Measurements from ENCODE around the gene UEVLD.
A peak's percentile ranks its signal among the peaks of the same experiment; 100 is the strongest.
"Not testable (repeated sequence)": the region's sequence is repeated elsewhere in the genome, so short reads cannot be mapped to it uniquely, and the experiment has no call there.

UEVLD gene

DNA sequence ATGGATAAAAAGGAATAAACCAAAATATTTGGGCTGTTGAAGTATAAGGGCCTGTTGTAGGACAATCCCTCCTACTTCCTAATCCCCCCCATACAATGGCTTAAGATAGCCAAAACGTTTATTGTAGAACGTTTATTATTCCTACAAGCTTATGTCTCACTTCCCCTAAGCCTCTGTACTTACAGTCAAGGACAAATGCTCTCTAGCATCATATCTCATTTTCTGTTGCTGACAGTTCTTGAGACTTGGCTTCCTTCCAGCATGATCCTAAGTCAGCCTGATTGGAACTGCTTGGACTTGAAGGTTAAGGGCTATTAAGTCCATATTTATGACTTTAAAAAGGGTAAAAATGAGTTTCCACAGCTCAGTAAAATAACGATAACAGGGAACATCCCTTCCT lies 19.8 kb upstream of the UEVLD start:
- peak in 1 of 2 donors; percentile 67 for DNase-seq (ENCODE audit: low read depth in 2 of 2)
- no peak overlapping the region for H3K4me3 ChIP-seq (replicated peaks in 1 of 2; ENCODE audit: low read depth in 2 of 2, low read length in 2 of 2)
- TF ChIP-seq, protein P1, sequence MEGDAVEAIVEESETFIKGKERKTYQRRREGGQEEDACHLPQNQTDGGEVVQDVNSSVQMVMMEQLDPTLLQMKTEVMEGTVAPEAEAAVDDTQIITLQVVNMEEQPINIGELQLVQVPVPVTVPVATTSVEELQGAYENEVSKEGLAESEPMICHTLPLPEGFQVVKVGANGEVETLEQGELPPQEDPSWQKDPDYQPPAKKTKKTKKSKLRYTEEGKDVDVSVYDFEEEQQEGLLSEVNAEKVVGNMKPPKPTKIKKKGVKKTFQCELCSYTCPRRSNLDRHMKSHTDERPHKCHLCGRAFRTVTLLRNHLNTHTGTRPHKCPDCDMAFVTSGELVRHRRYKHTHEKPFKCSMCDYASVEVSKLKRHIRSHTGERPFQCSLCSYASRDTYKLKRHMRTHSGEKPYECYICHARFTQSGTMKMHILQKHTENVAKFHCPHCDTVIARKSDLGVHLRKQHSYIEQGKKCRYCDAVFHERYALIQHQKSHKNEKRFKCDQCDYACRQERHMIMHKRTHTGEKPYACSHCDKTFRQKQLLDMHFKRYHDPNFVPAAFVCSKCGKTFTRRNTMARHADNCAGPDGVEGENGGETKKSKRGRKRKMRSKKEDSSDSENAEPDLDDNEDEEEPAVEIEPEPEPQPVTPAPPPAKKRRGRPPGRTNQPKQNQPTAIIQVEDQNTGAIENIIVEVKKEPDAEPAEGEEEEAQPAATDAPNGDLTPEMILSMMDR (IDR thresholded peaks at IDR 0.05; ENCODE audit: low read depth, low read length) = no peak

DNA sequence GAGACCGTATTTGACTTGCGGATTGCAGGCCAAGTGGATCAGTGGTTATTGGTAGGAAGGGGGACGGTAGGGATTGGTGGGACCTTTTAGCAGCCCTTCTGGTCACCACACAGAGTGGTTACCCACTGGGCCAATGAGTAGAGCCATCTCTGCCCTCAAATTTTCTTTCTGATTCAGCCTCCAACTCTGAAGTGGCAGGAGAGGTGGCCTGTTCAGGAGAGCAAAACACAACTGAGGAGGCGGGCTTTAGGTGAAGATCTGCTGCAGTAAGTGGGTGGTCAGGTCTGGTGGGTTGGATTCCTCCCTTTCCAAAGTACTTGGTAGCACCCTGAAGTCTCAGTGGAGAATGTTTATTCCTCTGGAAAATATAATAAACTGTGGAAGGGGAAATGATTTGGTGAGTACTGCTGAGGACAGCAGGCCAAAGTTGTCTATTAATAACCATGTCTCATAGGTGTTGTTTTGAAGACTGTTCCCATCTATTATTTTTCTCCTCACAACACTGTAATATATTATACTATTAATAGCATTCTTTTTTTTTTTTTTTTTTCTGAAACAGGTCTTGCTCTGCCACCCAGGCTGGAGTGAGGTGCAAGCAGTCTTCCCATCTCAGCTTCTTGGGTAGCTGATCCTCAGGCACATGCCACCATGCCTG lies 12.5 kb upstream of the UEVLD start:
- H3K4me3 ChIP-seq (replicated peaks in 1 of 2; ENCODE audit: low read depth in 2 of 2, low read length in 2 of 2) = no peak overlapping the region
- DNase-seq (ENCODE audit: low read depth in 2 of 2) = no peak
- TF ChIP-seq, protein P1 (IDR thresholded peaks at IDR 0.05; ENCODE audit: low read depth, low read length) = no peak

DNA sequence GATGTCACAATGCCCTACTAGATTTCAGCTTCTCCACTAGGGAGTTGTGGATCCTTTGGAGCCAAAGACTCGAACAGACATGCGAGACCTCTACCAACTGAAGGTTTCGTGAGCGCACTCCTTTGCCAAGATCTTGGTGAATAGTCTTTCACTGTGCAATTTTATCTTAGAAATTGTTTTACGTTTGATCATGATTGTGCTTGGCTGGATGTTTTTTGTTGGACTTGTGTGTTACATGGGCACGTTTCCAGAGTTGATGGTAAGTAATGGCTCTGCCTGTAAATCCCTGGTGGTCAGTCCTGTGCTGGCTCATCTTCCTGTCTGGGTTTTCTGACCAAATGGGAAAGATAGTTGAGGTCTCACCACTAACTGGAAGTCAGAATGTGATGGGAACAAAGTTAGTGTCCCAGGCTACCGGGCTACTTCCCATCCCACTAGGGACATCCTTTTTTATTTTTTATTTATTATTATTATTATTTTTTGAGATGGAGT lies 11.3 kb upstream of the UEVLD start, which contains the start of gene MISFA:
MISFA (plus strand) TSS at position 51 of the 492 bp plus-strand sequence; CDS start at position 191, 140 bp downstream.
- TF ChIP-seq, protein P1 (IDR thresholded peaks at IDR 0.05; ENCODE audit: low read depth, low read length) = no peak
- H3K4me3 ChIP-seq (replicated peaks in 1 of 2; ENCODE audit: low read depth in 2 of 2, low read length in 2 of 2) = no peak within 1 kb of the TSS
- peak; percentile 23 to 55 for DNase-seq (ENCODE audit: low read depth in 2 of 2)

DNA sequence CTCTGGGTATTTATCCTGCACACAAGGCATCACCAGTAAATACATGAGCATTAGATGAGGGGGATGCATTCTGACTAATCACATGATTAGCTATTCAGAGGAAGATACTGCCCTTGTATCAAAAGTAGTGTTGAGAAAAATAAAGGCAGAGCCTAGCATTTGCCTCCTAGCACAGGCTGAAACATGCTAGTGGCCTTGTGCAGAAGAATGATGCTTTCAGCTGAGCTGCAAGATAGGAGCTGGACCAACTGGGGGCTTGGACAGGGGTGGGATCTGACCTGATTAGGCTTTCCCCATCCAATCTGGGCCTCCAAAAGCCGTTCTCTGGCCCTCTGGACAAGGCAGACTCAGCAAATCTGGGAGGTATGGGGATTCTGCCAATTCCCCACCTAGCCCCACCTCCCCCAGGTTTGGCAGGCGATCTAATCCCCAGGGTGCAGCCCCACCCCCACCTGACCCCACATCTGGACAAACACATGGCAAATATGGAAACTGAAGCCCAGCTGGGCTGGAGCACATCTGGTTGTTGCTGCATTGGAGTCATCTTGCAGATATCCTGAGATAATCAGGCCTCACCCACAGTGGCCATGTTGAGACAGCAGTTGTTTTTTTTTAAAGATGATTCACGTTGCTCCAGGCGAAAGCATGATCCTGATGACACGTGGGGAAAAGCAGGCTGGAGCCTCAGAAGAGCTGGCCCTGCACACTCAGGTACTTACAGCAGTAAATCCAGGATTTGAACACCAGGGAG lies 6.6 kb upstream of the UEVLD start:
- TF ChIP-seq, protein P1 (IDR thresholded peaks at IDR 0.05; ENCODE audit: low read depth, low read length) = no peak
- no peak overlapping the region for H3K4me3 ChIP-seq (replicated peaks in 1 of 2; ENCODE audit: low read depth in 2 of 2, low read length in 2 of 2)
- peak; percentile 22 to 72 for DNase-seq (ENCODE audit: low read depth in 2 of 2)

DNA sequence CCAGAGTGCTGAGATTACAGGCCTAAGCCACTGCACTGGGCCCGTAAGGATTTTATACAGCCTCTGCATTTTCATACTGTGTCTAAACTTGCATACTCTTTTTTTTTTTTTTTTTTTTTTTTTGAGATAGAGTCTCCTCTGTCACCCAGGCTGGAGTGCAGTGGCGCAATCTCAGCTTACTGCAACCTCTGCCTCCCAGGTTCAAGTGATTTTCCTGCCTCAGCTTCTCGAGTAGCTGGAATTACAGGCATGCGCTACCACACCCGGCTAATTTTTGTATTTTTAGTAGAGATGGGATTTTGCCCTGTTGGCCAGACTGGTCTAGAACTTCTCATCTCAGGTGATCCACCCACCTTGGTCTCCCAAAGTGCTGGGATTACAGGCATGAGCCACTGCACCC lies 5.6 kb upstream of the UEVLD start:
- not testable (repeated sequence) for H3K4me3 ChIP-seq (replicated peaks in 1 of 2; ENCODE audit: low read depth in 2 of 2, low read length in 2 of 2); DNase-seq (ENCODE audit: low read depth in 2 of 2)

DNA sequence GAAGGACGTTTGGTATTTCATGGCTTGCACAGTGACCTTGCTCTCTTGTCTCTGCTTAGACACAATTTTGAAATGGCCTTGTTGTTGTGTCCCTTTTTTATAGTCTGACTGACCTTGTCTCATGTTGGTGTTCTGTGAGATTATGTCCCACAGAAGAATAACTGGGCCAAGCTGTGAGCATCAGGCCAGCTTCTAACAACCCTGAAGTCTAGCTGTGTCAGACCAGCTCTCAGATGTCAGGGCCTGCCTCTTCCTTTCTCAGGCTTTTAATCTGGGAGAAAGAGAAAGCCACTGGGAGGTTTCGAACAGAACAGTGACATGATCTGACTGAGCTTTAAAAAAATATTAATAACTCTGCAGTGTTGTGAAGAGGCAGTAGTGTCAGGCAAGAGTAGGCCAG lies 2.0 kb upstream of the UEVLD start:
- H3K4me3 ChIP-seq (replicated peaks in 1 of 2; ENCODE audit: low read depth in 2 of 2, low read length in 2 of 2) = no peak overlapping the region
- no peak for DNase-seq (ENCODE audit: low read depth in 2 of 2)
- TF ChIP-seq, protein P1 (IDR thresholded peaks at IDR 0.05; ENCODE audit: low read depth, low read length) = no peak

DNA sequence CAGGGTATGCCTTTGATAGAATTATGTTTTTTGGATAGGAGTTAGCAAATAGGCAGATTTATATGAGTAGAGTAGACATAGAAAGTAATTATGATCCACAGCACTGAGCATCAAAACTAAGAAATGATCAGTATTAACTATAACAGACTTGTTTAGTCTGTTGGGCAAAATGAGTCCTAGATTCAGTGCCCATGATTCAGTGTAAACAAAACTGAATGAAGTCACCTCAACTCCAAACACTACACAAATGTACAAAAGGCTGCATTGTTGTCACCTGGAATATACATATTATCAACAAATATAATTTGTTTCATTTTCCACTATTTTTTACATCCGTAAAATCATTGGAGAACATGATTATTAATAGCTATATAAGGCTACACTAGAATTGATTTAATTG lies 6.7 kb downstream of the UEVLD start:
- TF ChIP-seq, protein P1 (IDR thresholded peaks at IDR 0.05; ENCODE audit: low read depth, low read length) = no peak
- no peak overlapping the region for H3K4me3 ChIP-seq (replicated peaks in 1 of 2; ENCODE audit: low read depth in 2 of 2, low read length in 2 of 2)

More for the DNA sequence above, 6.7 kb downstream of the UEVLD start:
- no peak for DNase-seq (ENCODE audit: low read depth in 2 of 2)

Measured in cardiac fibroblast (primary cell).